Measurements from ENCODE around the gene VMP1.
"Not testable (repeated sequence)": the region's sequence is repeated elsewhere in the genome, so short reads cannot be mapped to it uniquely, and the experiment has no call there.

The VMP1 gene

DNA sequence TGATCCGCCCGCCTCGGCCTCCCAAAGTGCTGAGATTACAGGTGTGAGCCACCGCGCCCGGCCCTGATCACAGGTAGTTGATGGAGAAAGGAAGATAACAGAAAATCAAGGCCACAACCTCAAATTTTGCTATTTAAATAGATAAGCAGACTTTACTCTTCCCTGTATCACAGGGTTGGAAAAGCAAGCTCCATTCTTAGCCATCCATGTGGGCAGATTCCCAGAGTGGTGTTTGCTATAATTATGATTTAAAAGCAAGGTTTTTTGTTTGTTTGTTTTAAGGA is 140.9 kb downstream of the VMP1 start:
- no peak overlapping the region for H3K4me3 ChIP-seq (ENCODE audit: low read length)
- DNase-seq (ENCODE audit: low read depth), result no peak
- TF ChIP-seq, protein P1, sequence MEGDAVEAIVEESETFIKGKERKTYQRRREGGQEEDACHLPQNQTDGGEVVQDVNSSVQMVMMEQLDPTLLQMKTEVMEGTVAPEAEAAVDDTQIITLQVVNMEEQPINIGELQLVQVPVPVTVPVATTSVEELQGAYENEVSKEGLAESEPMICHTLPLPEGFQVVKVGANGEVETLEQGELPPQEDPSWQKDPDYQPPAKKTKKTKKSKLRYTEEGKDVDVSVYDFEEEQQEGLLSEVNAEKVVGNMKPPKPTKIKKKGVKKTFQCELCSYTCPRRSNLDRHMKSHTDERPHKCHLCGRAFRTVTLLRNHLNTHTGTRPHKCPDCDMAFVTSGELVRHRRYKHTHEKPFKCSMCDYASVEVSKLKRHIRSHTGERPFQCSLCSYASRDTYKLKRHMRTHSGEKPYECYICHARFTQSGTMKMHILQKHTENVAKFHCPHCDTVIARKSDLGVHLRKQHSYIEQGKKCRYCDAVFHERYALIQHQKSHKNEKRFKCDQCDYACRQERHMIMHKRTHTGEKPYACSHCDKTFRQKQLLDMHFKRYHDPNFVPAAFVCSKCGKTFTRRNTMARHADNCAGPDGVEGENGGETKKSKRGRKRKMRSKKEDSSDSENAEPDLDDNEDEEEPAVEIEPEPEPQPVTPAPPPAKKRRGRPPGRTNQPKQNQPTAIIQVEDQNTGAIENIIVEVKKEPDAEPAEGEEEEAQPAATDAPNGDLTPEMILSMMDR (conservative IDR thresholded peaks at IDR 0.05; ENCODE audit: low read length), result no peak

- TF ChIP-seq, protein P1 (conservative IDR thresholded peaks at IDR 0.05; ENCODE audit: low read length), result no peak
- H3K4me3 ChIP-seq (ENCODE audit: low read length), result no peak overlapping the region
- DNase-seq (ENCODE audit: low read depth), result peak; percentile 94
Observed at GRCh38 chr17:59848778-59849177, 141.3 kb downstream of the VMP1 start.

DNA sequence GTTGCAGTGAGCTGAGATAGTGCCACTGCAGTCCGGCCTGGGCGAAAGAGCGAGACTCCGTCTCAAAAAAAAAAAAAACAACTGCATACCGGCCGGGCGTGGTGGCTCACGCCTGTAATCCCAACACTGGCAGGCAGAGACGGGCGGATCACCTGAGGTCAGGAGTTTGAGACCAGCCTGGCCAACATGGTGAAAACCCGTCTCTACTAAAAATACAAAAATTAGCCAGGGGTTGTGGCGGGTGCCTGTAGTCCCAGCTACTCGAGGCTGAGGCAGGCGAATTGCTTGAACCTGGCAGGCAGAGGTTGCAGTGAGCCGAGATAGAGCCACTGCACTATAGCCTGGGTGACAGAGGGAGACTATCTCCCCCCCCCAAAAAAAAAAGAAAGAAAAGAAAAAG is 142.9 kb downstream of the VMP1 start:
- not testable (repeated sequence) for H3K4me3 ChIP-seq (ENCODE audit: low read length); DNase-seq (ENCODE audit: low read depth)

GRCh38 chr17:59851439-59852375 is 144.3 kb downstream of the VMP1 start:
- 0 out of 2 replicates have a peak overlapping the region, but pooled peaks have one; percentile 9 for H3K4me3 ChIP-seq (ENCODE audit: low read length)
- peak; percentile 100 for DNase-seq (ENCODE audit: low read depth)
- TF ChIP-seq, protein P1 (conservative IDR thresholded peaks at IDR 0.05; ENCODE audit: low read length), result no peak

DNA sequence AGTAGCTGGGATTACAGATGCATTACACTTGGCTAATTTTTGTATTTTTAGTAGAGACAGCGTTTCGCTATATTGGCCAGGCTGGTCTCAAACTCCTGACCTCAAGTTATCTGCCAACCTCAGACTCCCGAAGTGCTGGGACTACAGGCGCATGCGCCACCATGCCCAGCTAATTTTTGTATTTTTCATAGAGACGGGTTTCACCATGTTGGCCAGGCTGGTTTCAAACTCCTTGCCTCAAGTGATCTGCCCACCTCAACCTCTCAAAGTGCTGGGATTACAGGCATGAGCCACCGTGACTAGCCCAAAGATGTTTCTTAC is 145.4 kb downstream of the VMP1 start:
- not testable (repeated sequence) for DNase-seq (ENCODE audit: low read depth); H3K4me3 ChIP-seq (ENCODE audit: low read length)

GRCh38 chr17:59853168-59853918 is 145.9 kb downstream of the VMP1 start:
- H3K4me3 ChIP-seq (ENCODE audit: low read length), result no peak overlapping the region
- TF ChIP-seq, protein P1 (conservative IDR thresholded peaks at IDR 0.05; ENCODE audit: low read length), result peak; percentile 31
- peak; percentile 92 for DNase-seq (ENCODE audit: low read depth)

DNA sequence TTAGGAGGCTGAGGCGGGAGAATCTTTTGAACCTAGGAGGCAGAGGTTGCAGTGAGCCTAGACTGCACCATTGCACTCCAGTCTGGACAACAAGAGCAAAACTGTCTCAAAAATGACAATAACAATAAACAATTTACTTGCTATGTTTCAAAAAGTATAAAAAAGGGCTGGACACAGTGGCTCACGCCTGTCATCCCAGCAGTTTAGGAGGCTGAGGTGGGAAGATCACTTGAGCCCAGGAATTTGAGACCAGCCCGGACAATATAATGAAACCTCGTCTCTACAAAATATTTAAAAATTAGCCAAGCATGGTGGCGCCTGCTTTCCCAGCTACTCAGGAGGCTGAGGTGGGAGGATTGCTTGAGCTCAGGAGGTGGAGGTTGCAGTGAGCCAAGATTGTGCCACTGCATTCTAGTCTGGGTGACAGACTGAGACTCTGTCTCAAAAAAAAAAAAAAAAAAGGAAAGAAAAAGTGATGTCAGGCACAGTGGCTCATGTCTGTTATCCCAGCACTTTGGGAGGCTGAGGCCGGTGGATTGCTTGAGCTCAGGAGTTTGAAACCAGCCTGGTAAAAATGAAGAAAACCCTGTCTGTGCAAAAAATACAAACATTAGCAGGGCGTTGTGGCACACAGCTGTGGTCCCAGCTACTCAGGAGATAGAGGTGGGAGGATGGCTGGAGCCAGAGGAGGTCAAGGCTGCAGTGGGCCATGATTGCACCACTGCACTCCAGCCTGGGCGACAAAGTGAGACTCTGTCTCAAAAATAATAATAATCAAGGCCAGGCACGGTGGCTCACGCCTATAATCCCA is 146.7 kb downstream of the VMP1 start:
- H3K4me3 ChIP-seq (ENCODE audit: low read length); DNase-seq (ENCODE audit: low read depth): not testable (repeated sequence)

DNA sequence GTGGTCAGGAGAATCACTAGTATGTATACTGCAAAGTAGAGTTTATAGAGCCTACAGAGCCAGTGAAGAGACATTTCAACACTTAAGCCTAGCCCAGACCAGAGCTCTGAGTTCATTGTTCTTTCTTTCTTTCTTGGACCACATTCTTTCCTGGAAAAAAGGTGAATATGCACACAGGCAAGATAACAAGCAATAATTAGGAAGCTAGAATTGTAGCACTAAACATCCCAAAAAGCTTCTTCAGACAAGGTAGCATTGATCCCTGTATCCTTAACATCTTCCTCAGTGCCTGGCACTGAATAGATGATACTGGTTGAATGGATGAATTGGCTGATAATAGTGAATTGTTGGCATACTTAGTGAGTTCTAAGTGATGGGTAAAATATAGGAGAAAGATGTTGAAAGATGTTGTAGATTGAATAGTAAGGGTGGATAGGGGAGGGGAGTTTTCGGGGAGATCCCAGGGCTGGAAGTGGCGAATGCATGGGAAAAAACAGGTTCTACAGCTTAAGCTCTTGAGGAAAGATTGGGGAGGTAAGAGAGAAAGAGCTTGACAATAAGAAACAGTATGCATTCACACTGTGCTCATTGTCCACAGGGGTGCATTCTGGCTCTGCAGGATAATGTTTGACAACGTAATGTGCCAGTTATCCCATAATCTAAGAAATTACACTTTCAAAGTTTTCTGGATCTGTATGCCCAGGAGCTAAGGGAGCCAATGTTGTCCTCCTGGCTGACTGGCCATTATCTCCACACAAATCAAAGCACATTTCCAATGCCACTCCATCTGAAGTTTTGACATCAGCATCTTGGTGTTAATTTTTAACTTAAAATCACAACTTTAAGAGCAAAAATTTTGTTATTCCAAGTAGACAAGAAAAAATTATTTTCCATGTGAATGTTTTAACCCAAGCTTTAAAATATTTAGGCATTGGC is 149.7 kb downstream of the VMP1 start:
- no peak overlapping the region for H3K4me3 ChIP-seq (ENCODE audit: low read length)
- no peak for DNase-seq (ENCODE audit: low read depth)
- TF ChIP-seq, protein P1 (conservative IDR thresholded peaks at IDR 0.05; ENCODE audit: low read length), result no peak
